GM23248 (cell line): Measurements from ENCODE around the gene MARF1. TPM values are rescaled to one million over a fixed set of nuclear protein-coding genes. Genes with fewer than 3 reads are reported as not detected.

ENCODE experiments used
- DNase-seq: peaks from one replicate; pipeline ENCODE4 v3.0.0-alpha.2; 2015
- H2AFZ ChIP-seq: fragments of 200-600 bp; sonication (generic); 2 replicates; pipeline ENCODE4 v1.6.1; 2016; ENCODE audit warnings: antibody characterized with exemption
- H3F3A ChIP-seq: fragments of 200-600 bp; sonication (generic); 2 replicates; pipeline ENCODE4 v1.6.1; 2016; ENCODE audit warnings: mild to moderate bottlenecking, antibody characterized with exemption, mixed run types; ENCODE audit not compliant: insufficient read depth
- H3K27ac ChIP-seq: fragments of 200-600 bp; sonication (generic); 2 replicates; pipeline ENCODE4 v1.5.1; 2016; ENCODE audit warnings: mild to moderate bottlenecking
- H3K27me3 ChIP-seq: fragments of 200-600 bp; sonication (generic); replicated peaks from 2 replicates; pipeline ENCODE4 v1.6.1; 2016; ENCODE audit warnings: mild to moderate bottlenecking; ENCODE audit not compliant: insufficient read depth
- H3K36me3 ChIP-seq: fragments of 200-600 bp; sonication (generic); 2 replicates; pipeline ENCODE4 v1.6.1; 2016; ENCODE audit warnings: low read depth, mild to moderate bottlenecking
- H3K4me1 ChIP-seq: fragments of 200-600 bp; sonication (generic); 2 replicates; pipeline ENCODE4 v1.6.1; 2016; ENCODE audit warnings: mild to moderate bottlenecking; ENCODE audit not compliant: insufficient read depth
- H3K4me2 ChIP-seq: fragments of 200-600 bp; sonication (generic); one replicate; pipeline ENCODE4 v1.6.1; 2016; ENCODE audit warnings: mild to moderate bottlenecking; ENCODE audit not compliant: unreplicated experiment
- H3K4me3 ChIP-seq: fragments of 200-600 bp; sonication (generic); 2 replicates; pipeline ENCODE4 v1.5.1; 2016; ENCODE audit warnings: mild to moderate bottlenecking
- H3K79me2 ChIP-seq: fragments of 200-600 bp; sonication (generic); 2 replicates; pipeline ENCODE4 v1.6.1; 2016; ENCODE audit warnings: mild to moderate bottlenecking; ENCODE audit not compliant: insufficient read depth
- H3K9ac ChIP-seq: fragments of 200-600 bp; sonication (generic); 2 replicates; pipeline ENCODE4 v1.6.1; 2016; ENCODE audit warnings: mild to moderate bottlenecking
- H3K9me2 ChIP-seq: fragments of 200-600 bp; sonication (generic); 2 replicates; pipeline ENCODE4 v1.6.1; 2016; ENCODE audit warnings: mixed run types, mild to moderate bottlenecking, moderate library complexity; ENCODE audit not compliant: insufficient read depth
- H3K9me3 ChIP-seq: fragments of 200-600 bp; sonication (generic); one replicate; pipeline ENCODE4 v1.6.1; 2017; ENCODE audit warnings: low read depth
- H4K20me1 ChIP-seq: fragments of 200-600 bp; sonication (generic); 2 replicates; pipeline ENCODE4 v1.6.0; 2016; ENCODE audit not compliant: insufficient read depth
- EZH2 ChIP-seq: fragments of 200-600 bp; sonication (generic); IDR thresholded peaks from 2 replicates; pipeline ENCODE4 v1.6.1; 2018; ENCODE audit warnings: antibody characterized with exemption, mild to moderate bottlenecking; ENCODE audit not compliant: insufficient read depth, poor library complexity, severe bottlenecking
- EZH2phosphoT487 ChIP-seq: fragments of 200-600 bp; sonication (generic); IDR thresholded peaks from 2 replicates; pipeline ENCODE4 v1.6.1; 2018; ENCODE audit warnings: antibody characterized with exemption, moderate library complexity, mild to moderate bottlenecking, low read depth; ENCODE audit not compliant: insufficient read depth
- WGBS, 2 experiments: methylation state at CpG; one replicate each; pipeline ENCODE4 v1.1.6; 2015 to 2017; ENCODE audit warnings: low lambda C conversion rate in 2 of 2, low coverage in 1 of 2; ENCODE audit errors: missing lambda C conversion rate in 2 of 2; 5-methylcytosine and 5-hydroxymethylcytosine counted together
- in situ Hi-C: fragments of 300-500 bp; cut with MboI; formaldehyde crosslinking; loops from 2 replicates; pipeline ENCODE4 v1.15.0; 2020
- polyA plus RNA-seq: library from polyadenylated mRNA; unstranded; fragments of >200 nt; fragmentation: Nextera tagmentation; extraction: Ambion mirVana; gene quantifications from 2 replicates; pipeline ENCODE4 v1.2.1, GENCODE V29; 2016
- total RNA-seq: library from RNA; depleted of rRNA; stranded (reverse); fragments of >200 nt; shearing (Covaris generic); gene quantifications from 2 replicates; pipeline ENCODE4 v1.2.3, GENCODE V29; 2014

MARF1 gene
- total and polyA plus RNA-seq, 2 experiments from 2014 or later: 9.2 to 20.1 TPM

GRCh38 chr16:15605839-15606517 is 37.0 kb downstream of the MARF1 start:
- Histone ChIP-seq H3K9ac (no peak overlapping the region), H2AFZ (no peak overlapping the region), H4K20me1 (no peaks in the 10 kb centered on the region), H3K36me3 (peaks cover 47% of the 10 kb centered on the region), H3K4me3 (no peak overlapping the region), H3F3A (0 out of 2 replicates have a peak, but pooled peaks cover 4% of the 10 kb centered on the region), H3K4me1 (peaks cover 18% of the 10 kb centered on the region), H3K79me2 (no peaks in the 10 kb centered on the region), H3K27ac (no peak overlapping the region), H3K4me2 (no peak overlapping the region), H3K27me3 (no peaks in the 10 kb centered on the region), H3K9me2 (no peaks in the 10 kb centered on the region), H3K9me3 (no peaks in the 10 kb centered on the region)
- no peak for TF ChIP-seq EZH2phosphoT487
- TF ChIP-seq EZH2: no peak
- no peak for DNase-seq
- in situ Hi-C loops: no loop called here
- 95% methylated on average over 13 of the region's 13 CpGs for WGBS, 2 experiments

DNA sequence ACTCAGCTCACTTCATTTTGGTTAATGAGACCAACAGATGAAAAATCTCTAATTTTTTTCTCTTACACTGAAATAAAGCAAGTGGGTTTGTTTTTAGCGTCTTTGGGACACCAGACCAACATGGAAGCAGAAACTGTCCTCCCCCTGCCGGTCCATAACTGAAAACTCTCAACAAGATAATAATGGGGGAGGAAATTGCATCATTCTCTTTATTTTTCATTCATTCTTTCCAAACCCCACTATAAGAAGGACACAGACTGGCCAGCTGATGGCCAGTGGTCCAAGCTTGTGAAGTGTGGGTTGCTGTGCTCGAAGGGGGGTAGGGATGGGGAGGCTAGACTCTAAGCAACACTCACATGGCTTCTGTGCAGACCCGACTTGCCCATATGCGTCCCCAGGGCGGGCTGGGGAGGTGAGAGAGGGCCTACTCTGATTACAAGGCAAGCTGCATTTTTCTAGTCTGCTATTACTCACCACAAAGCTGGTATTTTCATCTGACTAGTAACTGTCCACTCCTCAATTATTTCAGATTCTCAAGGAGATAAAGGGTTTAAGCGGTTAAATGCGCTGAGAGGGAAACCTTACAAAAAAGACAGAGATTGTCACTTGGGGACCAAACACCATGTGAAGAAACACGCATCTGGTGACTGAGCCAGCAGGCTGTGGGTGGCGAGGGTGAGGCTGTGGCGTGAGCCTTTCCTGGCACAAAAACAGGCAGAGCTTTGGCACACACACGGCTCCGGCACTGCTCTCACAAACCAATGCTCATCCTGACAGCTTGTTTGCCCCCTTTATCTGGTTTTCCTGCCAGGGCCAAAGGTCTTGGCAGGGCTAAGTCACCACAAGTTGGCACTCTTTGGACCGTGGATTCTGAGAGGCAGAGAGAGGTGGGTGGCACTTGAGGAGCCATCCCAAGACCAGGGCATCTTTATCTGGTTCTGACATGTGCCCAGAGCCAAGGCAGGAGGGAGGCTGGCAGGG is 38.2 kb downstream of the MARF1 start:
- H3K79me2 ChIP-seq: no peaks in the 10 kb centered on the region
- no peak overlapping the region for H2AFZ ChIP-seq
- H3K27ac ChIP-seq: no peak overlapping the region; the same call in 1 of the 2 replicates
- no peaks in the 10 kb centered on the region for H4K20me1 ChIP-seq
- peak overlapping the region; percentile 31 for H3K4me2 ChIP-seq
- no peak overlapping the region for H3K9ac ChIP-seq
- no peaks in the 10 kb centered on the region for H3K9me2 ChIP-seq
- TF ChIP-seq EZH2phosphoT487: no peak
- no peak for TF ChIP-seq EZH2
- H3K4me3 ChIP-seq: no peak overlapping the region
- 64 to 66% methylated on average over 14 of the region's 14 CpGs for WGBS, 2 experiments
- no peaks in the 10 kb centered on the region for H3K9me3 ChIP-seq
- peaks cover 10% of the 10 kb centered on the region for H3K4me1 ChIP-seq
- H3F3A ChIP-seq: 0 out of 2 replicates have a peak, but pooled peaks cover 6% of the 10 kb centered on the region
- in situ Hi-C loops: no loop called here
- peaks cover 51% of the 10 kb centered on the region for H3K36me3 ChIP-seq
- H3K27me3 ChIP-seq: no peaks in the 10 kb centered on the region
- DNase-seq: peak; percentile 39

- no peaks in the 10 kb centered on the region for H3K27me3 ChIP-seq
- H4K20me1 ChIP-seq: no peaks in the 10 kb centered on the region
- no peak overlapping the region for H3K4me3 ChIP-seq
- no peaks in the 10 kb centered on the region for H3K79me2 ChIP-seq
- no peak overlapping the region for H3K27ac ChIP-seq
- 97% methylated on average over 23 of the region's 23 CpGs for WGBS, 2 experiments
- peaks cover 36% of the 10 kb centered on the region for H3K36me3 ChIP-seq
- no peaks in the 10 kb centered on the region for H3K9me2 ChIP-seq
- no peak overlapping the region for H3K9ac ChIP-seq
- 0 out of 2 replicates have a peak, but pooled peaks cover 11% of the 10 kb centered on the region for H3F3A ChIP-seq
- H3K4me2 ChIP-seq: no peak overlapping the region
- DNase-seq: no peak
- TF ChIP-seq EZH2: no peak
- no peak for TF ChIP-seq EZH2phosphoT487
- H3K9me3 ChIP-seq: no peaks in the 10 kb centered on the region
- H2AFZ ChIP-seq: no peak overlapping the region
- in situ Hi-C loops: no loop called here
- H3K4me1 ChIP-seq: peaks cover 10% of the 10 kb centered on the region
Measured at GRCh38 chr16:15602285-15603044, 40.5 kb downstream of the MARF1 start.

DNA sequence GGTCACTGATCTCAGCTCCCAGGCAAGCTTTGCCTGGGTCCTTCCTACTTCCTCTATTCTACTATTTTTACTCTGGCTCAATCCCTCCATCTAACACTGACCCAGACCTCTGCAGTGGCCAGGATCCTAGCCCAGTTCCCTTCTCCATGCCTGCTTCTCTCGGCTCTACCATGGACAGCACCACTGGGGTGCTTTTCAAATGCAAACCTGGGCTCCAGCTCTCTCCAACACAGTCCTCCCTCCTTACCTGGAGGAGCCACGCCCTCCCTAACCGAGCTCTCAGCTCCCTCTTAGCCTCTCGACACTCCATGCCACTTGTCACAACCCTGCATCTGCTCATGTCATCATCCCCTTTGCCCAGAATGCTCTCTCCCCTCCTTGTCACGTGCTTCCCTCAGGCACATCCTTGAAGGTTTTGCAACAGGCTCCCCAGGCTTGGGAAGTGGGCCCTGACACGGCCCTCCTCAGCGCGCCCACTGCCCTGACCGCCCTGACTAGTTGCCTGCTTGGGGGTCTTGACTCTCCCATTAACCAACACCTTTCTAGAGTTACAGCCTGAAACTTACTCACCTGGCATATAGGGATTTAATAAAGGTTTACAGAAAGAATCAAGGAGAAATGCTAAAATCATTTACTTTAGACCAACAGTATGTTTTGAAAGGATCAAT is 41.6 kb downstream of the MARF1 start:
- peaks cover 10% of the 10 kb centered on the region for H3K4me1 ChIP-seq
- WGBS, 2 experiments: 86 to 89% methylated on average over 9 of the region's 9 CpGs
- peaks cover 15% of the 10 kb centered on the region; the same call in 1 of the 2 replicates for H3F3A ChIP-seq
- no peak overlapping the region for H3K4me3 ChIP-seq
- no peak overlapping the region for H3K27ac ChIP-seq
- H3K27me3 ChIP-seq: no peaks in the 10 kb centered on the region
- peaks cover 41% of the 10 kb centered on the region for H3K36me3 ChIP-seq
- H3K9me2 ChIP-seq: no peaks in the 10 kb centered on the region
- no peaks in the 10 kb centered on the region for H4K20me1 ChIP-seq
- H3K9me3 ChIP-seq: no peaks in the 10 kb centered on the region
- no peak for DNase-seq
- H3K4me2 ChIP-seq: no peak overlapping the region
- no peak overlapping the region for H2AFZ ChIP-seq
- H3K79me2 ChIP-seq: no peaks in the 10 kb centered on the region
- in situ Hi-C loops: no loop called here
- H3K9ac ChIP-seq: no peak overlapping the region
- TF ChIP-seq EZH2phosphoT487: no peak
- no peak for TF ChIP-seq EZH2
